Cardiac fibroblast (primary cell): ENCODE measurements around the gene SYT6.

Source experiments
- DNase-seq, 2 donors: peaks; one replicate each; pipeline versions ENCODE4 v3.0.0 to v3.0.0-alpha.2; 2010; ENCODE audit warnings: low read depth in 2 of 2
- H3K4me3 ChIP-seq, 2 donors: replicated peaks in 1 of 2; 1 replicate in 1 of 2; 2 replicates in 1 of 2; pipeline ENCODE4 v1.5.1; 2011; ENCODE audit warnings: low read depth in 2 of 2, low read length in 2 of 2, mild to moderate bottlenecking in 2 of 2, moderate library complexity in 1 of 2
- CTCF ChIP-seq: IDR thresholded peaks from one replicate; pipeline ENCODE4 v1.5.1; 2011; ENCODE audit warnings: low read depth, mild to moderate bottlenecking, low read length, inconsistent platforms

Gene SYT6

GRCh38 chr1:114169509-114169908, 15.8 kb upstream of the SYT6 start:
- TF ChIP-seq CTCF = no peak
- no peak for DNase-seq
- no peak overlapping the region for H3K4me3 ChIP-seq

- no peak for DNase-seq
- no peak overlapping the region for H3K4me3 ChIP-seq
- TF ChIP-seq CTCF = no peak
Measured at GRCh38 chr1:114167226-114167625, 13.6 kb upstream of the SYT6 start.

GRCh38 chr1:114164840-114165543, 11.3 kb upstream of the SYT6 start:
- no peak overlapping the region for H3K4me3 ChIP-seq
- TF ChIP-seq CTCF = no peak
- no peak for DNase-seq

- no peak overlapping the region for H3K4me3 ChIP-seq
- no peak for TF ChIP-seq CTCF
- DNase-seq = no peak
Measured at GRCh38 chr1:114159941-114160340, 6.3 kb upstream of the SYT6 start.

- TF ChIP-seq CTCF = no peak
- no peak overlapping the region for H3K4me3 ChIP-seq
- DNase-seq = no peak
Measured at GRCh38 chr1:114157275-114157660, 3.6 kb upstream of the SYT6 start.

- no peak for TF ChIP-seq CTCF
- no peak overlapping the region for H3K4me3 ChIP-seq
- no peak for DNase-seq
Measured at GRCh38 chr1:114156538-114157274, 3.0 kb upstream of the SYT6 start.
